ENCODE data around the gene BRCC3. TPM values are rescaled to one million over a fixed set of nuclear protein-coding genes. Genes with fewer than 3 reads are reported as not detected.

Gene BRCC3
- total RNA-seq, 1 experiment from 2014 or later: 37.4 TPM

DNA sequence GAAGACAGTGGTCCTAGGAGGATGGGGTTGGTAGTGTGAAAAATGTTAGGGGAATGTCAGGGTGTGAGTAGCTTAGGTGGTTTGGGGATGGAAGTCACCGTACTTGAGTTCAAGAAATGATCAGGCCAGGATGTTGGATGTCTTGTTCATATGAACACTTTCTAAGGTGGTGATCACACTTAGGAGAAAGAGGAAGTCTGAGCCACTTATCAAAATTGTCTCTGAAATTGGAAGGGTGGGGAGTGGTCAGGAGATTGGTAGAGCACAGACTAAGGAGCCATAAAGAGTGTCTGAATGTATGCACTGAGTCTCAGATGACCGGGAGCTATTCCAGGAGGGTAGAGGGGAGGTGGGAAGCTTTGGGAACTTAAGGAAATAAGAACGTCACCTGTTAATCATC lies 17.7 kb upstream of the BRCC3 start:
- CTCF ChIA-PET: no interaction called here

DNA sequence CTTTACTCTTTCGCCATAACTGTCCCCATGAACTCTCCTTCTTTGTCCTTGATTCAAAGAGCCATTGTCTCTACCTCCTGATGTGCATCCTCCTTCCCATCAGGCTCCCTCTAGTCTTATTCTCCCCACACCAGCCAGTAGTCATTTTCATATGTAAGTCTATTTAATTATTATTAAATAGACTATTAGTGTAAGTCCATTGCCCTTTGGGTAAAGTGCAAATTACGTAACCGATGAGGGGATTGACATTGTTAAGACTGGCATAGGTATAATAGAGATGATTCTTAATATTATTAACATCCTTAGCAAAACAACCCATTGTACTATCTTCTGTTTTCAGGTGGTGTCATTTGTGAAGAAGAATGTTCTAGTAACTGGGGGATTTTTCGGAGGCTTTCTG lies 17.1 kb upstream of the BRCC3 start:
- BruUV-seq (replicated peaks): no TSS peak
- Histone ChIP-seq H3K9me3 (ENCODE audit: control insufficient read depth, insufficient read depth, low read depth, low read length) (no peaks in the 10 kb centered on the region), H3K27me3 (ENCODE audit: control insufficient read depth, insufficient read depth, low read length) (no peaks in the 10 kb centered on the region), H3K36me3 (ENCODE audit: control insufficient read depth, insufficient read depth, low read length) (no peaks in the 10 kb centered on the region), H3K4me1 (ENCODE audit: control insufficient read depth, insufficient read depth, low read length) (peaks cover 7% of the 10 kb centered on the region), H3K4me3 (ENCODE audit: low read depth in 2 of 2, low read length in 2 of 2) (no peak overlapping the region), H3K27ac (ENCODE audit: low read length) (no peak overlapping the region)
- no peak for DNase-seq (ENCODE audit: low read depth, low spot score)
- TF ChIP-seq TCF7L2 (IDR thresholded peaks at IDR 0.05; ENCODE audit: low read depth, low read length): no peak
- TF ChIP-seq SIN3A (IDR thresholded peaks at IDR 0.05; ENCODE audit: borderline replicate concordance, insufficient read depth, low read depth, low read length): no peak
- TF ChIP-seq, protein P1, sequence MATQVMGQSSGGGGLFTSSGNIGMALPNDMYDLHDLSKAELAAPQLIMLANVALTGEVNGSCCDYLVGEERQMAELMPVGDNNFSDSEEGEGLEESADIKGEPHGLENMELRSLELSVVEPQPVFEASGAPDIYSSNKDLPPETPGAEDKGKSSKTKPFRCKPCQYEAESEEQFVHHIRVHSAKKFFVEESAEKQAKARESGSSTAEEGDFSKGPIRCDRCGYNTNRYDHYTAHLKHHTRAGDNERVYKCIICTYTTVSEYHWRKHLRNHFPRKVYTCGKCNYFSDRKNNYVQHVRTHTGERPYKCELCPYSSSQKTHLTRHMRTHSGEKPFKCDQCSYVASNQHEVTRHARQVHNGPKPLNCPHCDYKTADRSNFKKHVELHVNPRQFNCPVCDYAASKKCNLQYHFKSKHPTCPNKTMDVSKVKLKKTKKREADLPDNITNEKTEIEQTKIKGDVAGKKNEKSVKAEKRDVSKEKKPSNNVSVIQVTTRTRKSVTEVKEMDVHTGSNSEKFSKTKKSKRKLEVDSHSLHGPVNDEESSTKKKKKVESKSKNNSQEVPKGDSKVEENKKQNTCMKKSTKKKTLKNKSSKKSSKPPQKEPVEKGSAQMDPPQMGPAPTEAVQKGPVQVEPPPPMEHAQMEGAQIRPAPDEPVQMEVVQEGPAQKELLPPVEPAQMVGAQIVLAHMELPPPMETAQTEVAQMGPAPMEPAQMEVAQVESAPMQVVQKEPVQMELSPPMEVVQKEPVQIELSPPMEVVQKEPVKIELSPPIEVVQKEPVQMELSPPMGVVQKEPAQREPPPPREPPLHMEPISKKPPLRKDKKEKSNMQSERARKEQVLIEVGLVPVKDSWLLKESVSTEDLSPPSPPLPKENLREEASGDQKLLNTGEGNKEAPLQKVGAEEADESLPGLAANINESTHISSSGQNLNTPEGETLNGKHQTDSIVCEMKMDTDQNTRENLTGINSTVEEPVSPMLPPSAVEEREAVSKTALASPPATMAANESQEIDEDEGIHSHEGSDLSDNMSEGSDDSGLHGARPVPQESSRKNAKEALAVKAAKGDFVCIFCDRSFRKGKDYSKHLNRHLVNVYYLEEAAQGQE (IDR thresholded peaks at IDR 0.05; ENCODE audit: insufficient read depth in 1 of 2, low read depth in 2 of 2, low read length in 1 of 2): no peak
- TF ChIP-seq POLR2AphosphoS5 (IDR thresholded peaks at IDR 0.05; ENCODE audit: low read depth, low read length): no peak
- TF ChIP-seq, protein P2, sequence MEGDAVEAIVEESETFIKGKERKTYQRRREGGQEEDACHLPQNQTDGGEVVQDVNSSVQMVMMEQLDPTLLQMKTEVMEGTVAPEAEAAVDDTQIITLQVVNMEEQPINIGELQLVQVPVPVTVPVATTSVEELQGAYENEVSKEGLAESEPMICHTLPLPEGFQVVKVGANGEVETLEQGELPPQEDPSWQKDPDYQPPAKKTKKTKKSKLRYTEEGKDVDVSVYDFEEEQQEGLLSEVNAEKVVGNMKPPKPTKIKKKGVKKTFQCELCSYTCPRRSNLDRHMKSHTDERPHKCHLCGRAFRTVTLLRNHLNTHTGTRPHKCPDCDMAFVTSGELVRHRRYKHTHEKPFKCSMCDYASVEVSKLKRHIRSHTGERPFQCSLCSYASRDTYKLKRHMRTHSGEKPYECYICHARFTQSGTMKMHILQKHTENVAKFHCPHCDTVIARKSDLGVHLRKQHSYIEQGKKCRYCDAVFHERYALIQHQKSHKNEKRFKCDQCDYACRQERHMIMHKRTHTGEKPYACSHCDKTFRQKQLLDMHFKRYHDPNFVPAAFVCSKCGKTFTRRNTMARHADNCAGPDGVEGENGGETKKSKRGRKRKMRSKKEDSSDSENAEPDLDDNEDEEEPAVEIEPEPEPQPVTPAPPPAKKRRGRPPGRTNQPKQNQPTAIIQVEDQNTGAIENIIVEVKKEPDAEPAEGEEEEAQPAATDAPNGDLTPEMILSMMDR (IDR thresholded peaks at IDR 0.05): no peak
- in situ Hi-C loops (cut with HindIII; ENCODE audit: low pct_unique_long_range_greater_than_20kb, low sequenced_read_pairs) (no loop called here), intact Hi-C loops (cut with micrococcal nuclease; ENCODE audit: unreplicated experiment) (no loop called here)
- no peak for ATAC-seq
- ChIA-PET POLR2A (no interaction called here), CTCF (interaction anchor here (0.6 kb wide), 1 partner anchor 51 kb away, joined by 6 read pairs; no protein-coding TSS in a partner anchor)

More for the DNA sequence above, 17.7 kb upstream of the BRCC3 start:
- BruUV-seq (replicated peaks): no TSS peak
- DNase-seq (ENCODE audit: low read depth, low spot score) (no peak), ATAC-seq (no peak)
- Histone ChIP-seq H3K4me1 (ENCODE audit: control insufficient read depth, insufficient read depth, low read length) (peaks cover 7% of the 10 kb centered on the region), H3K27me3 (ENCODE audit: control insufficient read depth, insufficient read depth, low read length) (no peaks in the 10 kb centered on the region), H3K9me3 (ENCODE audit: control insufficient read depth, insufficient read depth, low read depth, low read length) (no peaks in the 10 kb centered on the region), H3K36me3 (ENCODE audit: control insufficient read depth, insufficient read depth, low read length) (no peaks in the 10 kb centered on the region), H3K27ac (ENCODE audit: low read length) (no peak overlapping the region), H3K4me3 (ENCODE audit: low read depth in 2 of 2, low read length in 2 of 2) (no peak overlapping the region)
- in situ Hi-C loops (cut with HindIII; ENCODE audit: low pct_unique_long_range_greater_than_20kb, low sequenced_read_pairs) (no loop called here), intact Hi-C loops (cut with micrococcal nuclease; ENCODE audit: unreplicated experiment) (no loop called here)
- TF ChIP-seq, protein P2 (IDR thresholded peaks at IDR 0.05): no peak
- TF ChIP-seq, protein P1 (IDR thresholded peaks at IDR 0.05; ENCODE audit: insufficient read depth in 1 of 2, low read depth in 2 of 2, low read length in 1 of 2): no peak
- no peak for TF ChIP-seq TCF7L2 (IDR thresholded peaks at IDR 0.05; ENCODE audit: low read depth, low read length)
- no peak for TF ChIP-seq SIN3A (IDR thresholded peaks at IDR 0.05; ENCODE audit: borderline replicate concordance, insufficient read depth, low read depth, low read length)
- TF ChIP-seq POLR2AphosphoS5 (IDR thresholded peaks at IDR 0.05; ENCODE audit: low read depth, low read length): no peak
- POLR2A ChIA-PET: no interaction called here
